ENCODE data around the gene GALNT18. TPM values are rescaled to one million over a fixed set of nuclear protein-coding genes. Genes with fewer than 3 reads are reported as not detected.

GALNT18 gene
- total and polyA plus RNA-seq, 9 donors: 3.0 to 13.2 (median 7.7) TPM

DNA sequence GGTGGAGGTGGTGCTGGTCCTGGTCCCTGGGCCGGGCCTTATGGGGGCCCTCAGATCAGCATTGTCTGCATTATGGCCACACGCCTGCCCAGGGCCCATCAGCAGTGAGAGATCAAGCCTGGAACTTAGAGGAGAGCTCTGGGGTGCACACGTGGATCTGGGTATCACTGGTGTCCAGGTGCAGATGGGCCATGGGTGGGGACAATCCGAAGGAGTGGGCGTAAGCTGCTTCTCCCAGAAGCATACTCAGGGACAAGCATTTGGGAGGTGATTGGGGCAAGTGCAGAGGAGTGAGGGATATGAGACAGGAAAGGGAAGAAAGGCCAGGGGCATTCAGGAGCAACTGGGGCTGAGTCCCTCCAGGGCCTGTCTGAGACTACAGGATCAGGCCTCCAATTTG is 353.1 kb downstream of the GALNT18 start:
- intact Hi-C loops (cut with DNase I): no loop called here
- no peak overlapping the region for H3K27ac ChIP-seq
- no peaks in the 10 kb centered on the region for H3K36me3 ChIP-seq
- no peaks in the 10 kb centered on the region for H3K27me3 ChIP-seq
- WGBS, 3 donors: 95 to 99% (median 97%) methylated on average over 5 of the region's 5 CpGs
- no peaks in the 10 kb centered on the region for H3K4me1 ChIP-seq (ENCODE audit: insufficient read depth)
- no peak for DNase-seq
- H3K4me3 ChIP-seq: no peak overlapping the region
- TF ChIP-seq POLR2A (IDR thresholded peaks at IDR 0.05) (no peak), EP300 (IDR thresholded peaks at IDR 0.05) (no peak)
- TF ChIP-seq, protein P1, sequence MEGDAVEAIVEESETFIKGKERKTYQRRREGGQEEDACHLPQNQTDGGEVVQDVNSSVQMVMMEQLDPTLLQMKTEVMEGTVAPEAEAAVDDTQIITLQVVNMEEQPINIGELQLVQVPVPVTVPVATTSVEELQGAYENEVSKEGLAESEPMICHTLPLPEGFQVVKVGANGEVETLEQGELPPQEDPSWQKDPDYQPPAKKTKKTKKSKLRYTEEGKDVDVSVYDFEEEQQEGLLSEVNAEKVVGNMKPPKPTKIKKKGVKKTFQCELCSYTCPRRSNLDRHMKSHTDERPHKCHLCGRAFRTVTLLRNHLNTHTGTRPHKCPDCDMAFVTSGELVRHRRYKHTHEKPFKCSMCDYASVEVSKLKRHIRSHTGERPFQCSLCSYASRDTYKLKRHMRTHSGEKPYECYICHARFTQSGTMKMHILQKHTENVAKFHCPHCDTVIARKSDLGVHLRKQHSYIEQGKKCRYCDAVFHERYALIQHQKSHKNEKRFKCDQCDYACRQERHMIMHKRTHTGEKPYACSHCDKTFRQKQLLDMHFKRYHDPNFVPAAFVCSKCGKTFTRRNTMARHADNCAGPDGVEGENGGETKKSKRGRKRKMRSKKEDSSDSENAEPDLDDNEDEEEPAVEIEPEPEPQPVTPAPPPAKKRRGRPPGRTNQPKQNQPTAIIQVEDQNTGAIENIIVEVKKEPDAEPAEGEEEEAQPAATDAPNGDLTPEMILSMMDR (IDR thresholded peaks at IDR 0.05): no peak
- no peaks in the 10 kb centered on the region for H3K9me3 ChIP-seq

DNA sequence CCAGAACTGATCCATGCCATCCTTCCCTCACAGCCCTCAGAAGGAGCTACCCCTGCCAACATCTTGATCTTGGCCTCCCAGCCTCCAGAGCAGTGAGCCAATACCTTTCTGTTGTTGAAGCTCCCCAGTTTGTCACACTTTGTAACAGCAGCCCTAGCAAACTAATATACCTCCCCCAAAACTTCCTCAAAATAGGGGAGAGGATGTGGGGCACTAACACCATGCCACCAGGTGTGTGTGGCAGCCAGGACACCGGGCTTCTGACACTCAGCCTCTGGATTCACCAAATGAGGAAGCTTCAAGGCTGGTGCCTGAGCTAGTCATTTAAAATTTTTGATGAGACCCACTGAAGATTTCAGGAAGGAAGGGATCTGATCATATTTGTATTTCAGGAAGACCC is 353.7 kb downstream of the GALNT18 start:
- no peak overlapping the region for H3K27ac ChIP-seq
- no peaks in the 10 kb centered on the region for H3K36me3 ChIP-seq
- H3K27me3 ChIP-seq: no peaks in the 10 kb centered on the region
- intact Hi-C loops (cut with DNase I): no loop called here
- no peak for DNase-seq
- H3K9me3 ChIP-seq: no peaks in the 10 kb centered on the region
- H3K4me1 ChIP-seq (ENCODE audit: insufficient read depth): no peaks in the 10 kb centered on the region
- no peak overlapping the region for H3K4me3 ChIP-seq
- TF ChIP-seq EP300 (IDR thresholded peaks at IDR 0.05) (no peak), POLR2A (IDR thresholded peaks at IDR 0.05) (no peak)
- TF ChIP-seq, protein P1 (IDR thresholded peaks at IDR 0.05): no peak
- WGBS, 3 donors: 0 to 85% (median 0%) methylated on average over 1 of the region's 1 CpG

DNA sequence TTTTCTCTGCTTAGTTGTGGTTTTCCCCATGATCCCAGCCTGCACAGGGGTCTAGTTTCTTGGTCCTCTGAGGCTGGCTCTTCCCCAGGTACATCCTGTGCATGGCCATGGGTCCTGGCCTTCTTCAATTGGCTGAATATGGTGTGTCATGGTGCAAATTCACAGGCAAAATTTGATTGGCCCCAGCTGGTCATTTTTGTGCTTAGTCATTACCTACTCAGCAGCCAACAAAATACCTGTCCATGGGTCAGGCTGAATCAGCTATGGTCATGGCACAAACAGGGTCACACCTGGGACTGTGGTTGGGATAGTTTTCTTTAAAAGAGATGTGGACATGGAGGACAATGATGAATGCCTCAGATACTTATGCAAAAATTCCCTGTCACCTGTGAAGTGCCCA is 354.5 kb downstream of the GALNT18 start:
- no peak for DNase-seq
- no peak overlapping the region for H3K27ac ChIP-seq
- TF ChIP-seq, protein P1 (IDR thresholded peaks at IDR 0.05): no peak
- TF ChIP-seq POLR2A (IDR thresholded peaks at IDR 0.05) (no peak), EP300 (IDR thresholded peaks at IDR 0.05) (no peak)
- no peaks in the 10 kb centered on the region for H3K4me1 ChIP-seq (ENCODE audit: insufficient read depth)
- intact Hi-C loops (cut with DNase I): no loop called here
- no peaks in the 10 kb centered on the region for H3K36me3 ChIP-seq
- no peaks in the 10 kb centered on the region for H3K9me3 ChIP-seq
- no peaks in the 10 kb centered on the region for H3K27me3 ChIP-seq
- no peak overlapping the region for H3K4me3 ChIP-seq

DNA sequence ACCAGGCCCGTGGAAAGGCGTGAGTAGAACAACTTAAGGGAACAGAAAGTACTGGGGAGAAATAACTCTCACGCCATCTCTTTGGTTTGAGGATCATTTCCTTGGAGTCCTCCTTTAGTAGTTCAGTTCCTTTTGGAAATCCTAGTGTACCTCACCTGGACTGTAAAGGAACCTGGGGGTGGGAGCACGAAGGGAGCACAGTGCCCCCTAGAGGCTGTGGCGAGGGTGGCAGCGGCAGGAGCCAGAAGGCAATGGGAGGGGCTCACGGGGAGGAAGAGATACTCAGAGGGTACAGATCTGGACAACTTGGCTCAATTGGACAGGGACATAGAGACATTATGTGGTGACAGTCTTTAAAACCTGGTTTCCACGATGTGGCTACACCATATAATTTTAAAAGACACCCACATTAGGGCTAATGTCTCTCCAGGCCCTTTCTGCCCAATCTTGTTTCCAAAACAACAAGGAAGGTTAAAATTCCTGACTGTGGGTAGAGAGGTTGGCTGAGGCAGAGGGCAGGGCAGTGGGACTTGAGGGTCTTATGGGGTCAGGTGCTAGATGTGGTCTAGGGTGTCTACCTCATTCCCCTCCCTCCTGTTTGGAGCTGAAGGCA is 355.7 kb downstream of the GALNT18 start:
- H3K4me1 ChIP-seq (ENCODE audit: insufficient read depth): no peaks in the 10 kb centered on the region
- H3K4me3 ChIP-seq: no peak overlapping the region
- intact Hi-C loops (cut with DNase I): no loop called here
- no peaks in the 10 kb centered on the region for H3K9me3 ChIP-seq
- H3K27ac ChIP-seq: no peak overlapping the region
- H3K36me3 ChIP-seq: no peaks in the 10 kb centered on the region
- 54 to 66% (median 55%) methylated on average over 8 of the region's 8 CpGs for WGBS, 3 donors
- DNase-seq: no peak
- TF ChIP-seq EP300 (IDR thresholded peaks at IDR 0.05): no peak
- TF ChIP-seq, protein P1 (IDR thresholded peaks at IDR 0.05): no peak
- TF ChIP-seq POLR2A (IDR thresholded peaks at IDR 0.05): no peak
- no peaks in the 10 kb centered on the region for H3K27me3 ChIP-seq

All from ovary (tissue), 9 donors.